Measurements from ENCODE around the gene CLPX.

CLPX gene

GRCh38 chr15:65115086-65115485 lies 70.1 kb downstream of the CLPX start, which contains the start of gene UBAP1L:
UBAP1L (minus strand) TSS chr15:65115200; CDS start chr15:65106215, 8,985 bp downstream.
- H3K9me3 ChIP-seq (ENCODE audit: severe bottlenecking) = no peaks in the 10 kb centered on the region
- peaks cover 42% of the 10 kb centered on the region for H3K36me3 ChIP-seq
- H3K27me3 ChIP-seq (ENCODE audit: insufficient read depth, low read depth, severe bottlenecking) = no peaks in the 10 kb centered on the region
- TF ChIP-seq, protein P1, sequence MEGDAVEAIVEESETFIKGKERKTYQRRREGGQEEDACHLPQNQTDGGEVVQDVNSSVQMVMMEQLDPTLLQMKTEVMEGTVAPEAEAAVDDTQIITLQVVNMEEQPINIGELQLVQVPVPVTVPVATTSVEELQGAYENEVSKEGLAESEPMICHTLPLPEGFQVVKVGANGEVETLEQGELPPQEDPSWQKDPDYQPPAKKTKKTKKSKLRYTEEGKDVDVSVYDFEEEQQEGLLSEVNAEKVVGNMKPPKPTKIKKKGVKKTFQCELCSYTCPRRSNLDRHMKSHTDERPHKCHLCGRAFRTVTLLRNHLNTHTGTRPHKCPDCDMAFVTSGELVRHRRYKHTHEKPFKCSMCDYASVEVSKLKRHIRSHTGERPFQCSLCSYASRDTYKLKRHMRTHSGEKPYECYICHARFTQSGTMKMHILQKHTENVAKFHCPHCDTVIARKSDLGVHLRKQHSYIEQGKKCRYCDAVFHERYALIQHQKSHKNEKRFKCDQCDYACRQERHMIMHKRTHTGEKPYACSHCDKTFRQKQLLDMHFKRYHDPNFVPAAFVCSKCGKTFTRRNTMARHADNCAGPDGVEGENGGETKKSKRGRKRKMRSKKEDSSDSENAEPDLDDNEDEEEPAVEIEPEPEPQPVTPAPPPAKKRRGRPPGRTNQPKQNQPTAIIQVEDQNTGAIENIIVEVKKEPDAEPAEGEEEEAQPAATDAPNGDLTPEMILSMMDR (IDR thresholded peaks at IDR 0.05; ENCODE audit: low read depth, low read length) = no peak
- peak within 1 kb of the TSS; percentile 56 for H3K27ac ChIP-seq
- DNase-seq = no peak
- H3K4me3 ChIP-seq (ENCODE audit: low read depth, low read length) = no peak within 1 kb of the TSS

DNA sequence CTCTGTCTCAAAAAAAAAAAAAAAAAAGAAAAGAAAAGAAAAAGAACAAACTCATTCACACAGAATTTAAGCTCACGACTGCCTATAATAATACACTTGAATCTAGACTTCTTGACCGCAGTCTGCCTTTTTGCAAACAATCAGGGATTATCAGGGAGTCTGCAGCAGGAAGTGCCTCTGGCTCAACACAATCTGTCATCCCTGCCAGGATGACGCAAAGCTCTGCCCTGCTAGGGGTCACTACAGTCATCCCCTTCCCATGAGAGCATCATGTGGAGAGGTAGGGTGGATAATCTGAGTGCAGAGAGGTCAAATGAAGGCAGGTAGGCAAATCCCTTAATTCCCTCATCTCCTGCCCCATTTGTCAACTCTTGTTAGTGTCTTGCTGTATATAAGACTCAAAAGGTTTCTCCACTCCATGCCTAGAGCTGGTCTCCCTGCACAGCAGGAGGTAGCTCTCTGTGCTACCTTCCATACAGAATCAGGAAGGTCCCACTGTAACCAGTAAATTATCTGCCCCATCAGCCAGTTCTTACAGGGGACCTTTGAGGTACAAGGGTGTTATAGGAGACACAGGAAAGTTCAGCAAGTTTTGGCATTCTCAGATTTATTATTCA lies 74.4 kb downstream of the CLPX start:
- TF ChIP-seq, protein P1 (IDR thresholded peaks at IDR 0.05; ENCODE audit: low read depth, low read length) = peak; percentile 14; the same call in 1 of the 2 replicates
- peak; percentile 94 for DNase-seq
- no peaks in the 10 kb centered on the region for H3K9me3 ChIP-seq (ENCODE audit: severe bottlenecking)
- H3K27me3 ChIP-seq (ENCODE audit: insufficient read depth, low read depth, severe bottlenecking) = no peaks in the 10 kb centered on the region
- H3K4me3 ChIP-seq (ENCODE audit: low read depth, low read length) = no peak overlapping the region
- peaks cover 7% of the 10 kb centered on the region for H3K36me3 ChIP-seq
- H3K27ac ChIP-seq = peak overlapping the region; percentile 45

GRCh38 chr15:65106011-65106590 lies 79.0 kb downstream of the CLPX start:
- Histone ChIP-seq H3K9me3 (ENCODE audit: severe bottlenecking) (no peaks in the 10 kb centered on the region), H3K27me3 (ENCODE audit: insufficient read depth, low read depth, severe bottlenecking) (no peaks in the 10 kb centered on the region), H3K36me3 (no peaks in the 10 kb centered on the region), H3K27ac (no peak overlapping the region), H3K4me3 (ENCODE audit: low read depth, low read length) (no peak overlapping the region)
- DNase-seq = no peak
- TF ChIP-seq, protein P1 (IDR thresholded peaks at IDR 0.05; ENCODE audit: low read depth, low read length) = no peak

- Histone ChIP-seq H3K36me3 (peaks cover 5% of the 10 kb centered on the region; the same call in 1 of the 2 replicates), H3K27ac (no peak overlapping the region), H3K27me3 (ENCODE audit: insufficient read depth, low read depth, severe bottlenecking) (no peaks in the 10 kb centered on the region), H3K4me3 (ENCODE audit: low read depth, low read length) (no peak overlapping the region), H3K9me3 (ENCODE audit: severe bottlenecking) (no peaks in the 10 kb centered on the region)
- TF ChIP-seq, protein P1 (IDR thresholded peaks at IDR 0.05; ENCODE audit: low read depth, low read length) = no peak
- no peak for DNase-seq
Measured at GRCh38 chr15:65105038-65105437, 80.1 kb downstream of the CLPX start.

DNA sequence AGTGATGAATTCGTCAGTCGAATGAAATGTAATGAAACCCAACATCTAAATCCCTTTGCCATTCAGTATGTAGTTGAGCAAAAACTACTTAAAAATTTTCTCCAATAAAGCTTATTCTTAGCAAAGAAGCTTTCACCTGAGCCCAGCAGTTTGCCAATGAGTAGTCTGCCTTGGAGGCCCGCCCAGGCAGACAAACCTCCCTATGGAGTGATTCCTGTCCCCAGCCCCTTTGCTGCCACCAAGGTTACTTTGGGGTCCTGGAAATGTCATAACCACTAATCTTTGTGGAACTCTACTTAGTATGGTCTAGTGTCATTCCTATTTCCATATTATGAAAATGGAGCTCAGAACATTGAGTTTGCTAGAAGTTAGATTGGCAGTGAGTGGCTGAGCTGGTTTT lies 82.2 kb downstream of the CLPX start:
- H3K9me3 ChIP-seq (ENCODE audit: severe bottlenecking) = no peaks in the 10 kb centered on the region
- TF ChIP-seq, protein P1 (IDR thresholded peaks at IDR 0.05; ENCODE audit: low read depth, low read length) = no peak
- peaks cover 9% of the 10 kb centered on the region for H3K36me3 ChIP-seq
- H3K4me3 ChIP-seq (ENCODE audit: low read depth, low read length) = no peak overlapping the region
- no peak for DNase-seq
- H3K27me3 ChIP-seq (ENCODE audit: insufficient read depth, low read depth, severe bottlenecking) = no peaks in the 10 kb centered on the region
- no peak overlapping the region for H3K27ac ChIP-seq

Data from WERI-Rb-1 (cell line).